K562 (cell line): Measurements from ENCODE around the gene NUBPL. TPM values are rescaled to one million over a fixed set of nuclear protein-coding genes. Genes with fewer than 3 reads are reported as not detected.

ENCODE experiments used
- ATAC-seq: fragments of 200-7000 bp; cut with Tn5 transposase; 3 replicates; pipeline ENCODE4 v1.9.1; 2020; ENCODE audit warnings: moderate library complexity
- BruUV-seq: library from RNA; stranded (reverse); fragments of 400-500 nt; replicated peaks from 2 replicates; lab custom pipeline; 2021; lab: Mats Ljungman, UMichigan
- CTCF ChIA-PET: fragments of 300-600 bp; formaldehyde crosslinking; extraction: SDS; loops from one replicate; lab custom pipeline; 2021; ENCODE audit warnings: low intra/inter-chr PET ratio; lab: Yijun Ruan, JAX
- POLR2A ChIA-PET: fragments of 300-600, 350-650 bp; sonication (Branson Sonifier 250); formaldehyde crosslinking; extraction: SDS; loops from one replicate; lab custom pipeline; 2021; ENCODE audit warnings: antibody characterized with exemption, inconsistent platforms; lab: Yijun Ruan, JAX
- DNase-seq, 4 experiments: peaks; one replicate each; pipeline versions ENCODE4 v3.0.0 to v3.0.0-alpha.2; 2011 to 2018; ENCODE audit warnings: low spot score in 3 of 4, mixed read lengths in 3 of 4; ENCODE audit errors: extremely low read depth in 1 of 4
- FAIRE-seq: peaks from 2 replicates; lab custom pipeline; 2011; peaks lifted over from hg19 to GRCh38; lab: Jason Lieb, UNC
- H2AFZ ChIP-seq: 2 replicates; pipeline ENCODE4 v1.6.0; 2011; ENCODE audit warnings: low read depth, low read length, control low read depth, inconsistent platforms
- H3K27ac ChIP-seq: fragments of 200-600 bp; 3 replicates; pipeline ENCODE4 v1.8.0; 2011; ENCODE audit warnings: low read depth, mild to moderate bottlenecking, control low read depth, inconsistent platforms, low read length, moderate library complexity, mixed read lengths; ENCODE audit errors: extremely low read depth
- H3K27me3 ChIP-seq, 2 experiments: fragments of 300-600 bp in 1 of 2; 2 replicates in 1 of 2; 3 replicates in 1 of 2; pipeline versions ENCODE4 v1.6.0 to v1.8.0; 2011; ENCODE audit warnings: inconsistent platforms in 2 of 2, low read length in 2 of 2, mild to moderate bottlenecking in 1 of 2, mixed read lengths in 1 of 2, moderate library complexity in 1 of 2; ENCODE audit not compliant: control insufficient read depth in 2 of 2, insufficient read depth in 2 of 2
- H3K36me3 ChIP-seq: fragments of 300-600 bp; 3 replicates; pipeline ENCODE4 v1.8.0; 2011; ENCODE audit warnings: mild to moderate bottlenecking, low read length, inconsistent platforms; ENCODE audit not compliant: control insufficient read depth, insufficient read depth
- H3K4me1 ChIP-seq, 2 experiments: fragments of 200-600 bp in 1 of 2; replicated peaks in 1 of 2; 2 replicates in 1 of 2; 3 replicates in 1 of 2; pipeline versions ENCODE4 v1.5.1 to v1.8.0; 2011; ENCODE audit warnings: inconsistent platforms in 2 of 2, low read length in 2 of 2, mild to moderate bottlenecking in 1 of 2, mixed read lengths in 1 of 2, moderate library complexity in 1 of 2; ENCODE audit not compliant: control insufficient read depth in 2 of 2, insufficient read depth in 2 of 2
- H3K4me2 ChIP-seq: 2 replicates; pipeline ENCODE4 v1.6.1; 2011; ENCODE audit warnings: low read length, control low read depth, inconsistent platforms, mixed read lengths; ENCODE audit not compliant: insufficient read depth
- H3K4me3 ChIP-seq: fragments of 200-600 bp; sonication (generic), shearing (Covaris generic); 2 replicates; pipeline ENCODE4 v1.5.1; 2016; ENCODE audit warnings: control low read depth, inconsistent platforms
- H3K79me2 ChIP-seq: fragments of 200-600 bp; 3 replicates; pipeline ENCODE4 v1.8.0; 2011; ENCODE audit warnings: low read length, inconsistent platforms; ENCODE audit not compliant: control insufficient read depth, insufficient read depth
- H3K9ac ChIP-seq, 2 experiments: 2 replicates each; pipeline versions ENCODE4 v1.6.0 to v1.6.1; 2011; ENCODE audit warnings: low read depth in 2 of 2, low read length in 2 of 2, control low read depth in 1 of 2, inconsistent platforms in 1 of 2, mild to moderate bottlenecking in 1 of 2, mixed read lengths in 1 of 2; ENCODE audit not compliant: insufficient read depth in 1 of 2
- H3K9me1 ChIP-seq: one replicate; pipeline ENCODE4 v1.6.0; 2011; ENCODE audit warnings: inconsistent platforms, mild to moderate bottlenecking, low read length, moderate library complexity; ENCODE audit not compliant: control insufficient read depth, insufficient read depth
- H3K9me3 ChIP-seq: replicated peaks from 2 replicates; pipeline ENCODE4 v1.5.1; 2011; ENCODE audit warnings: low read depth, low read length, inconsistent platforms; ENCODE audit not compliant: control insufficient read depth, insufficient read depth
- H4K20me1 ChIP-seq: replicated peaks from 2 replicates; pipeline ENCODE4 v1.6.1; 2011; ENCODE audit warnings: low read length, inconsistent platforms, mixed read lengths; ENCODE audit not compliant: control insufficient read depth, insufficient read depth
- EP400 ChIP-seq: fragments of 450-650 bp; IDR thresholded peaks from 2 replicates; pipeline ENCODE4 v1.6.1; 2017; ENCODE audit warnings: antibody characterized with exemption, mild to moderate bottlenecking, moderate library complexity
- FOXJ2 ChIP-seq: fragments of 200-800 bp; sonication (Bioruptor generic); IDR thresholded peaks from 2 replicates; pipeline ENCODE4 v1.6.1; 2016; ENCODE audit warnings: missing genetic modification characterization, missing compliant biosample characterization
- KLF1 ChIP-seq: fragments of 450-650 bp; IDR thresholded peaks from 2 replicates; pipeline ENCODE4 v1.6.1; 2016; ENCODE audit warnings: missing genetic modification characterization, missing compliant biosample characterization
- MCM2 ChIP-seq: fragments of 450-650 bp; IDR thresholded peaks from 2 replicates; pipeline ENCODE4 v1.6.1; 2017; ENCODE audit warnings: low read depth, mild to moderate bottlenecking
- MYC ChIP-seq, 2 experiments: fragments of 250-450 bp in 1 of 2; sonication (Bioruptor Pico) in 1 of 2; IDR thresholded peaks; 2 replicates each; pipeline versions ENCODE4 v1.5.1 to v1.6.1; 2012 to 2021; ENCODE audit warnings: low read depth in 2 of 2, borderline replicate concordance in 1 of 2, improper control_type of control experiment in 1 of 2, low read length in 1 of 2, mild to moderate bottlenecking in 1 of 2, moderate library complexity in 1 of 2
- NCOA1 ChIP-seq: fragments of 450-650 bp; IDR thresholded peaks from 2 replicates; pipeline ENCODE4 v1.6.1; 2016; ENCODE audit warnings: low read depth
- POLR3A ChIP-seq: IDR thresholded peaks from 2 replicates; pipeline ENCODE4 v1.6.1; 2011; ENCODE audit warnings: borderline replicate concordance, mild to moderate bottlenecking, moderate library complexity; ENCODE audit not compliant: insufficient read length, insufficient read depth; ENCODE audit errors: extremely low read depth
- RFX7 ChIP-seq: fragments of 250-450 bp; sonication (Bioruptor Pico); IDR thresholded peaks from 2 replicates; pipeline ENCODE4 v1.5.1; 2021; ENCODE audit warnings: mild to moderate bottlenecking
- SLC30A9 ChIP-seq: fragments of 250-450 bp; sonication (Bioruptor Pico); IDR thresholded peaks from 2 replicates; pipeline ENCODE4 v1.8.0; 2022; ENCODE audit warnings: mild to moderate bottlenecking, moderate library complexity
- SMARCA5 ChIP-seq: fragments of 450-650 bp; IDR thresholded peaks from 2 replicates; pipeline ENCODE4 v1.6.1; 2016
- SOX6 ChIP-seq: fragments of 450-650 bp; IDR thresholded peaks from 2 replicates; pipeline ENCODE4 v1.6.1; 2014; ENCODE audit warnings: mild to moderate bottlenecking
- ZKSCAN8 ChIP-seq: fragments of 200-800 bp; sonication (Bioruptor generic); IDR thresholded peaks from 2 replicates; pipeline ENCODE4 v1.6.1; 2016; ENCODE audit warnings: missing genetic modification characterization, missing compliant biosample characterization
- ZNF551 ChIP-seq: fragments of 250-450 bp; sonication (Bioruptor Pico); IDR thresholded peaks from 2 replicates; pipeline ENCODE4 v1.5.0; 2021; ENCODE audit warnings: mild to moderate bottlenecking, moderate library complexity
- WGBS: fragments of 100-300 bp; shearing (Covaris generic); methylation state at CpG from one replicate; pipeline ENCODE4 v1.1.6; 2016; ENCODE audit warnings: low coverage, mixed read lengths; ENCODE audit not compliant: insufficient coverage; ENCODE audit errors: missing lambda C conversion rate; 5-methylcytosine and 5-hydroxymethylcytosine counted together
- in situ Hi-C: fragments of 300-500 bp; cut with MboI; formaldehyde crosslinking; loops from 4 replicates; pipeline ENCODE4 v1.15.0; 2018; ENCODE audit warnings: inconsistent platforms, mixed read lengths
- intact Hi-C: fragments of 100-400 bp; cut with micrococcal nuclease; formaldehyde crosslinking; loops from 2 replicates; pipeline ENCODE4 v1.14.2; 2022
- polyA plus RNA-seq, 8 experiments: library from polyadenylated mRNA; depleted of rRNA in 4 of 8; stranded (reverse) in 5 of 8; unstranded in 3 of 8; fragments of >200 nt; fragmentation: Nextera tagmentation in 2 of 8; fragmentation: Illumina TruSeq in 1 of 8; extraction: Ambion mirVana in 2 of 8; extraction: Trizol in 1 of 8; gene quantifications; 2 replicates each; pipeline versions ENCODE4 v1.2.1 to v1.2.3, GENCODE V29; 2011 to 2014; ENCODE audit warnings: inconsistent platforms in 1 of 8, missing spikeins in 1 of 8
- total RNA-seq, 7 experiments: library from RNA; depleted of rRNA in 6 of 7; stranded (reverse); fragments of >200 nt in 6 of 7; fragmentation: Illumina TruSeq in 2 of 7; extraction: Trizol in 2 of 7; gene quantifications; 2 replicates each; pipeline versions ENCODE4 v1.2.1 to v1.2.3, GENCODE V29; 2011 to 2021; ENCODE audit warnings: low replicate concordance in 1 of 7

NUBPL gene
- total and polyA plus RNA-seq, 9 of the 15 experiments (the other 6 are each of a cell fraction or from before 2014, with no cell fraction given), result 3.2 to 8.7 (median 6.1) TPM

GRCh38 chr14:31572955-31573354 lies 11.8 kb downstream of the NUBPL start:
- H3K36me3 ChIP-seq, result no peaks in the 10 kb centered on the region
- H3K9me1 ChIP-seq, result no peaks in the 10 kb centered on the region
- H3K4me1 ChIP-seq, result no peaks in the 10 kb centered on the region
- no peak for DNase-seq
- TF ChIP-seq FOXJ2 (tag) (0 out of 2 replicates have a peak, but pooled peaks have one; percentile 65), ZKSCAN8 (CRISPR knock-in tag) (no peak)
- no peak overlapping the region for H3K9ac ChIP-seq
- no peak overlapping the region for H3K4me3 ChIP-seq
- FAIRE-seq, result no peak
- ChIA-PET POLR2A (no interaction called here), CTCF (no interaction called here)
- no peaks in the 10 kb centered on the region for H3K9me3 ChIP-seq
- no peaks in the 10 kb centered on the region for H4K20me1 ChIP-seq
- H3K27me3 ChIP-seq, result no peaks in the 10 kb centered on the region
- 27% methylated on average over 2 of the region's 2 CpGs for WGBS
- H3K27ac ChIP-seq, result no peak overlapping the region
- no peaks in the 10 kb centered on the region for H3K79me2 ChIP-seq
- H2AFZ ChIP-seq, result no peak overlapping the region
- no peak for ATAC-seq
- in situ Hi-C loops (no loop called here), intact Hi-C loops (no loop called here)
- no peak overlapping the region for H3K4me2 ChIP-seq
- no TSS peak for BruUV-seq

GRCh38 chr14:31576949-31577348 lies 15.7 kb downstream of the NUBPL start:
- CTCF ChIA-PET, result no interaction called here
- intact Hi-C loops, result no loop called here

More at GRCh38 chr14:31576949-31577348, 15.7 kb downstream of the NUBPL start:
- in situ Hi-C loops, result no loop called here
- Histone ChIP-seq H3K9me1 (no peaks in the 10 kb centered on the region), H3K4me1 (no peaks in the 10 kb centered on the region), H3K4me2 (no peak overlapping the region), H4K20me1 (no peaks in the 10 kb centered on the region), H3K9me3 (no peaks in the 10 kb centered on the region), H3K27ac (no peak overlapping the region), H3K36me3 (no peaks in the 10 kb centered on the region), H3K4me3 (no peak overlapping the region), H3K79me2 (no peaks in the 10 kb centered on the region), H3K27me3 (no peaks in the 10 kb centered on the region), H3K9ac (no peak overlapping the region), H2AFZ (no peak overlapping the region)
- no peak for DNase-seq
- POLR2A ChIA-PET, result interaction anchor here (0.5 to 0.9 kb wide), 2 partner anchors 17 to 490 kb away, joined by 3 read pairs; no protein-coding TSS in a partner anchor
- 76% methylated on average over 1 of the region's 1 CpG for WGBS
- FAIRE-seq, result no peak
- TF ChIP-seq ZNF551 (CRISPR knock-in tag), result no peak
- TF ChIP-seq SOX6, result no peak
- TF ChIP-seq SMARCA5, result no peak
- TF ChIP-seq EP400, result no peak
- TF ChIP-seq MCM2, result no peak
- no peak for TF ChIP-seq KLF1 (tag)
- no peak for TF ChIP-seq MYC (IDR thresholded peaks at IDR 0.05; ENCODE audit: low read depth, low read length)
- no peak for TF ChIP-seq MYC (CRISPR knock-in tag; IDR thresholded peaks at IDR 0.05; ENCODE audit: borderline replicate concordance, low read depth)
- TF ChIP-seq SLC30A9 (CRISPR knock-in tag), result no peak
- TF ChIP-seq NCOA1, result no peak
- TF ChIP-seq POLR3A, result no peak
- TF ChIP-seq RFX7 (CRISPR knock-in tag), result no peak
- BruUV-seq, result no TSS peak
- no peak for ATAC-seq
